ENCODE results near the gene ABHD18. TPM values are rescaled to one million over a fixed set of nuclear protein-coding genes. Genes with fewer than 3 reads are reported as not detected.

Gene ABHD18
- total RNA-seq, 2 donors from 2014 or later = 17.1 to 18.5 TPM

GRCh38 chr4:127985989-127986388 is 20.8 kb downstream of the ABHD18 start:
- Mint-ChIP-seq H3K9me3 (no peaks in the 10 kb centered on the region), H3K27ac (no peak overlapping the region), H3K4me1 (peaks cover 1% of the 10 kb centered on the region), H3K4me3 (no peak overlapping the region), H3K27me3 (ENCODE audit: insufficient read depth) (no peaks in the 10 kb centered on the region), H3K36me3 (ENCODE audit: low read depth) (peaks cover 35% of the 10 kb centered on the region)
- Histone ChIP-seq H3K27ac (ENCODE audit: low read depth, low read length) (no peak overlapping the region), H3K4me1 (ENCODE audit: control insufficient read depth, insufficient read depth, low read length) (no peaks in the 10 kb centered on the region), H3K9ac (ENCODE audit: extremely low read depth, low read length, poor library complexity, severe bottlenecking) (no peak overlapping the region), H3K36me3 (ENCODE audit: control insufficient read depth, insufficient read depth, low read length) (peaks cover 44% of the 10 kb centered on the region), H3K9me3 (ENCODE audit: control insufficient read depth, low read length) (no peaks in the 10 kb centered on the region), H3K4me3 (ENCODE audit: low read length) (no peak overlapping the region), H3K27me3 (ENCODE audit: control insufficient read depth, insufficient read depth, low read length, poor library complexity, severe bottlenecking) (no peaks in the 10 kb centered on the region)
- no peak for DNase-seq
- TF ChIP-seq, protein P1, sequence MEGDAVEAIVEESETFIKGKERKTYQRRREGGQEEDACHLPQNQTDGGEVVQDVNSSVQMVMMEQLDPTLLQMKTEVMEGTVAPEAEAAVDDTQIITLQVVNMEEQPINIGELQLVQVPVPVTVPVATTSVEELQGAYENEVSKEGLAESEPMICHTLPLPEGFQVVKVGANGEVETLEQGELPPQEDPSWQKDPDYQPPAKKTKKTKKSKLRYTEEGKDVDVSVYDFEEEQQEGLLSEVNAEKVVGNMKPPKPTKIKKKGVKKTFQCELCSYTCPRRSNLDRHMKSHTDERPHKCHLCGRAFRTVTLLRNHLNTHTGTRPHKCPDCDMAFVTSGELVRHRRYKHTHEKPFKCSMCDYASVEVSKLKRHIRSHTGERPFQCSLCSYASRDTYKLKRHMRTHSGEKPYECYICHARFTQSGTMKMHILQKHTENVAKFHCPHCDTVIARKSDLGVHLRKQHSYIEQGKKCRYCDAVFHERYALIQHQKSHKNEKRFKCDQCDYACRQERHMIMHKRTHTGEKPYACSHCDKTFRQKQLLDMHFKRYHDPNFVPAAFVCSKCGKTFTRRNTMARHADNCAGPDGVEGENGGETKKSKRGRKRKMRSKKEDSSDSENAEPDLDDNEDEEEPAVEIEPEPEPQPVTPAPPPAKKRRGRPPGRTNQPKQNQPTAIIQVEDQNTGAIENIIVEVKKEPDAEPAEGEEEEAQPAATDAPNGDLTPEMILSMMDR (conservative IDR thresholded peaks at IDR 0.05) = no peak
- no CpG with 5 or more reads among the region's 1 CpG for WGBS, 2 experiments (ENCODE audit: insufficient coverage in 1 of 2, insufficient read length in 1 of 2)

- Mint-ChIP-seq H3K4me1 (peaks cover 1% of the 10 kb centered on the region), H3K27me3 (ENCODE audit: insufficient read depth) (no peaks in the 10 kb centered on the region), H3K9me3 (peaks cover under 1% of the 10 kb centered on the region), H3K27ac (peak overlapping the region; percentile 78), H3K36me3 (ENCODE audit: low read depth) (peaks cover 53% of the 10 kb centered on the region), H3K4me3 (no peak overlapping the region)
- Histone ChIP-seq H3K27ac (ENCODE audit: low read depth, low read length) (no peak overlapping the region), H3K9ac (ENCODE audit: extremely low read depth, low read length, poor library complexity, severe bottlenecking) (no peak overlapping the region), H3K36me3 (ENCODE audit: control insufficient read depth, insufficient read depth, low read length) (peaks cover 65% of the 10 kb centered on the region), H3K27me3 (ENCODE audit: control insufficient read depth, insufficient read depth, low read length, poor library complexity, severe bottlenecking) (no peaks in the 10 kb centered on the region), H3K4me3 (ENCODE audit: low read length) (no peak overlapping the region), H3K9me3 (ENCODE audit: control insufficient read depth, low read length) (no peaks in the 10 kb centered on the region), H3K4me1 (ENCODE audit: control insufficient read depth, insufficient read depth, low read length) (no peaks in the 10 kb centered on the region)
- 98 to 100% methylated on average over 4 to 6 of the region's 6 CpGs for WGBS, 2 experiments (ENCODE audit: insufficient coverage in 1 of 2, insufficient read length in 1 of 2)
- TF ChIP-seq, protein P1 (conservative IDR thresholded peaks at IDR 0.05) = no peak
- DNase-seq = no peak
These were observed 23.4 kb downstream of the ABHD18 start for GRCh38 chr4:127988638-127989037.

- Histone ChIP-seq H3K36me3 (ENCODE audit: control insufficient read depth, insufficient read depth, low read length) (peaks cover 64% of the 10 kb centered on the region), H3K27ac (ENCODE audit: low read depth, low read length) (no peak overlapping the region), H3K4me3 (ENCODE audit: low read length) (no peak overlapping the region), H3K27me3 (ENCODE audit: control insufficient read depth, insufficient read depth, low read length, poor library complexity, severe bottlenecking) (no peaks in the 10 kb centered on the region), H3K9me3 (ENCODE audit: control insufficient read depth, low read length) (peaks cover 30% of the 10 kb centered on the region), H3K9ac (ENCODE audit: extremely low read depth, low read length, poor library complexity, severe bottlenecking) (no peak overlapping the region), H3K4me1 (ENCODE audit: control insufficient read depth, insufficient read depth, low read length) (no peaks in the 10 kb centered on the region)
- Mint-ChIP-seq H3K27ac (no peak overlapping the region), H3K4me3 (no peak overlapping the region), H3K4me1 (no peaks in the 10 kb centered on the region), H3K27me3 (ENCODE audit: insufficient read depth) (no peaks in the 10 kb centered on the region), H3K9me3 (peaks cover 22% of the 10 kb centered on the region), H3K36me3 (ENCODE audit: low read depth) (peaks cover 61% of the 10 kb centered on the region)
- TF ChIP-seq, protein P1 (conservative IDR thresholded peaks at IDR 0.05) = no peak
- DNase-seq = no peak
- WGBS, 2 experiments (ENCODE audit: insufficient coverage in 1 of 2, insufficient read length in 1 of 2) = 100% methylated on average over 1 to 2 of the region's 2 CpGs
These were observed 27.9 kb downstream of the ABHD18 start for GRCh38 chr4:127993151-127993550.
